Cardiac fibroblast (primary cell): ENCODE results near the gene MAVS.
"Not testable (repeated sequence)": the region's sequence is repeated elsewhere in the genome, so short reads cannot be mapped to it uniquely, and the experiment has no call there.

Experiments used
- DNase-seq, 2 donors: peaks; one replicate each; pipeline versions ENCODE4 v3.0.0 to v3.0.0-alpha.2; 2010; ENCODE audit warnings: low read depth in 2 of 2
- H3K4me3 ChIP-seq, 2 donors: replicated peaks in 1 of 2; 1 replicate in 1 of 2; 2 replicates in 1 of 2; pipeline ENCODE4 v1.5.1; 2011; ENCODE audit warnings: low read depth in 2 of 2, low read length in 2 of 2, mild to moderate bottlenecking in 2 of 2, moderate library complexity in 1 of 2
- CTCF ChIP-seq: IDR thresholded peaks from one replicate; pipeline ENCODE4 v1.5.1; 2011; ENCODE audit warnings: low read depth, mild to moderate bottlenecking, low read length, inconsistent platforms

MAVS gene

GRCh38 chr20:3890999-3891929 lies 44.6 kb downstream of the MAVS start:
- peak overlapping the region; percentile 90 to 99 for H3K4me3 ChIP-seq
- no peak for DNase-seq
- no peak for TF ChIP-seq CTCF

- H3K4me3 ChIP-seq = no peak overlapping the region
- TF ChIP-seq CTCF = no peak
- DNase-seq = no peak
Observed at GRCh38 chr20:3894796-3895195, 48.2 kb downstream of the MAVS start.

- DNase-seq = peak; percentile 36 to 75
- no peak overlapping the region for H3K4me3 ChIP-seq
- TF ChIP-seq CTCF = no peak
Observed at GRCh38 chr20:3896302-3896701, 49.7 kb downstream of the MAVS start.

GRCh38 chr20:3896853-3897583 lies 50.4 kb downstream of the MAVS start:
- no peak for DNase-seq
- no peak overlapping the region for H3K4me3 ChIP-seq
- TF ChIP-seq CTCF = no peak

- DNase-seq, H3K4me3 ChIP-seq: not testable (repeated sequence)
Observed at GRCh38 chr20:3898181-3898580, 51.5 kb downstream of the MAVS start.

- DNase-seq = no peak
- no peak overlapping the region for H3K4me3 ChIP-seq
- TF ChIP-seq CTCF = no peak
Observed at GRCh38 chr20:3898639-3899038, 52.0 kb downstream of the MAVS start.

GRCh38 chr20:3900187-3900604 lies 53.6 kb downstream of the MAVS start:
- TF ChIP-seq CTCF = no peak
- DNase-seq = no peak
- H3K4me3 ChIP-seq = no peak overlapping the region
